Stimulated activated CD8-positive, alpha-beta memory T cell treated with anti-CD3 and anti-CD28 coated beads, Interleukin-7, amount 100 ng/mL, for 24 hours (primary cell): ENCODE results near the gene CES4A.
A peak's percentile ranks its signal among the peaks of the same experiment; 100 is the strongest.
"Not testable (repeated sequence)": the region's sequence is repeated elsewhere in the genome, so short reads cannot be mapped to it uniquely, and the experiment has no call there.

Source experiments
- DNase-seq: peaks from one replicate; pipeline ENCODE4 v3.0.0-alpha.2; 2020; ENCODE audit warnings: low read depth

CES4A gene

DNA sequence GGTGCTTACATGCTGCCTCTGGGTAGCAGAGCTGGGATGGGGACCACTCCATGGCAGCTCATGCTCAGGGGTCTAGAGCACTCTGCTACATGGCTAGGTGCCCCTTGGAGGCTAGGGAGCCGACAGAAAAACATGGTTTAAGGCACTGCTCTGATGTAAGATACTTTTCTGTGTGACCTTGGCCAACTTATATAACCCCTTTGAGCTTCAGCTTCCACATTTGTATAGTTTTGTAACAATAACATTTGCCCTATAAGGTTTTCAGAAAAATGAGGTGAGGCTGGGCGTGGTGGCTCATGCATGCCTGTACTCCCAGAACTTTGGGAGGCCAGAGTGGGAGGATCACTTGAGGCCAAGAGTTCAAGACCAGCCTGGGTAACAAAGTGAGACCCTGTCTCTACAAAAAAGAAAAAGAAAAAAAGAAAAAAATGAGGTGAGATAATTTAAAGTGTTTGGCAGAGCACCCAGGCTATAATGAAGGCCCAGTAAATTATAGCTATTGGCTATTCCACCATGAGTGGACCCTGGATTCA is 3.2 kb downstream of the CES4A start:
- DNase-seq = no peak

DNA sequence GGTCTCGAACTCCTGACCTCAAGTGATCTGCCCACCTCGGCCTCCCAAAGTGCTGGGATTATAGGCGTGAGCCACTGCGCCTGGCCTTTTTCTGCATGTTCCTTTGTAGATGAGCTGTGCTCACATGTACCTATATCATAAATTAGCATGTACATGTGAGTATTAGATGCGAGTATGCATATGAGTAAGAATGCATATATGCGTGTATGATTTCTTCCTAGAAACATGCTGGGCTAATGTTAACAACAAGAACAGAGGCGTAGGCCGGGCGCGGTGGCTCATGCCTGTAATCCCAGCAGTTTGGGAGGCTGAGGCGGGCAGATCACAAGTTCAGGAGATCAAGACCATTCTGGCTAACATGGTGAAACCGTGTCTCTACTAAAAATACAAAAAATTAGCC is 5.2 kb downstream of the CES4A start:
- not testable (repeated sequence) for DNase-seq

DNA sequence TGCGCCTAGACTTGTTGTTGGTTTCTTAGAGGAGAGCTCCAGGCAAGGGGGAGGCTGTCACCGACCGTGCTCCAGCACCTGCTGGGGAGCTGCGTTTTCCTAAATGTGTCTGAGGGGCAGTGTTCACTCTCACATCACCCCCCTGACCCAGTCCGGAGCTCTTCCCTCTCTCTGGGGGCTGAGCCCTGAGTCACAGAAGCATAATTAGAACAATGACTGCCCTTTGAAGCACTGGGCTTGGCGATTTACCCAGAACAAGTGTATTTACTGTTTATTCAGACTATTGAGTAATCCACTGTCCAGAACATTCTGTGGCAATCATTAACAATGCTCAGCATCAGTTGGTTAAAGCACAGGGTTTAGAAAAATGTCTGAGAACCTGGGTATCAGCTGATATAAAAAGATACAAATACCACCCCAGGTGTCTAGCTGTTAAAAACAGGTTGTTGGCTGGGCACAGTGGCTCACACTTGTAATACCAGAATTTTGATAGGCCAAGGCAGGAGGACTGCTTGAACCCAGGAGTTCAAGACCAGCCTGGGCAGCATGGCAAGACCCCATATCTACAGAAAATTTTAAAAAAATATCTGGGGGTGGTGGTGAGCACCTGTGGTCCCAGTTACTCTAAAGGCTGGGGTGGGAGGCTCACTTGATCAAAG is 8.1 kb downstream of the CES4A start:
- DNase-seq = no peak

DNA sequence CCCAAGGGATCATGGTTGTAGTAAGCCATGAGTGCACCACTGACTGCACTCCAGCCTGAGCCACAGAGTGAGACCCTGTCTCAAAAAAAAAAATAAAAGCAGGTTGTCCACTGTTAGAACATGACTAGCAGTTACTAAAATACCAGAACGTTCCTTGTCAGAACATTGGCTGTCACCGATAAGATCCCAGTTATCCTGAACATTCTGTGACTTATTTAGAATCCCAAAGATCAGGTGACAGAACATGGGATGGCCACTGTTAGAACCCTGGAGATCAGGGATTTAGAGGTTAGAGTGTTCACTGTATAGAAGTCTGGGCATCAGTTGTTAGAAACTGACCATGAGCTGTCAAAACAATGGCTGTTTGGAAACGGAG is 8.6 kb downstream of the CES4A start:
- DNase-seq = no peak

DNA sequence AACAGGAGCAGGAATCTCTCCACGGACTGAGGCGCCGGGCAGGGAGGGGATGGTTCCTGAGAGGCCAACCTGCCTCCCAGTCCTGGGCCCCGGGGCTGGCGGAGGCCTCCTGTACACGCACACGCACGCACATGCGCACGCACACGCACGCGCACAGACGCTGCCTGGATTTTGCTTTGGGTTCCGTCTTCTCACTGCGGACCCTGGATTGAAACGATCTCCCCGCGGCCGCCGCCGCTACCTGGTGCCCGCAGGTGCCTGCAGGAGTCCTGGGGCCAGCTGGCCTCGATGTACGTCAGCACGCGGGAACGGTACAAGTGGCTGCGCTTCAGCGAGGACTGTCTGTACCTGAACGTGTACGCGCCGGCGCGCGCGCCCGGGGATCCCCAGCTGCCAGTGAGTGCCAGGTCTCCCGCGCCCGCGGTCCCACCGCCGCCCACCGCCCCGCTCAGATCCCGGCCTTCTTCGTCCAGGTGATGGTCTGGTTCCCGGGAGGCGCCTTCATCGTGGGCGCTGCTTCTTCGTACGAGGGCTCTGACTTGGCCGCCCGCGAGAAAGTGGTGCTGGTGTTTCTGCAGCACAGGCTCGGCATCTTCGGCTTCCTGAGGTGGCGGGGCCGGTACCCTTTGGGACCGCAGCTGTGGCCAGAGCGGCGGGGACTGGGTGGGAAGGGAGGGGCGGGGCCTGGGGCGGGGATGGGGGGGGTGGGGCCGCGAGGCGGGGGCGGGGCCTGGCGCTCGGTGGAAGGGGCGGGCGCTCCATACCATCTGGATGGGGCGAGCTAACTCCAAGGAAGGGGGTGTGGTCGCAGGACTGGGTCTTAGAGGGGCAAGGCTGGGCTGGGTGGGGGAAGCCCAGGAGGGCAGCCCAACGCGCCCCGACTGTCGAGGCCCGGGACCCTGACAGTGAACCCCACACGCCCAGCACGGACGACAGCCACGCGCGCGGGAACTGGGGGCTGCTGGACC is 12.3 kb downstream of the CES4A start:
- DNase-seq = no peak

DNA sequence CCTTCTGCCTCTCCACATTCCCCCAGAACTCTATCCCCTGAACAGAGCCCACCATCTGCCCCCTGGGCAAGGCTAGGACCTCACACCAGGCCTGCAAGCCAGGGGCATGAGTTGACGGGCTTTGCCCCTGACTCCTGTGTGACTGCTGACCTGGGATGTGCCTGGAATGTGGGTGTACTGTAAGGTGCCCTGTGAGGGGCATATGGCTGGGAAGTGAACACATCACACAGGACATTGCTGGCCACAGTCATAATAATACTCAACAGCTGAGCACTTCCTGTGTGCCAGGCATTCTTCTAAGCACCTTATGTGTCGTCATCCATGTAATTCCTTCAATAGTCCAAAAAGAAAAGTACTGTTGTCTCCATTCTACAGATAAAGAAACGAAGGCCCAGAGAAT is 13.3 kb downstream of the CES4A start:
- DNase-seq = no peak

DNA sequence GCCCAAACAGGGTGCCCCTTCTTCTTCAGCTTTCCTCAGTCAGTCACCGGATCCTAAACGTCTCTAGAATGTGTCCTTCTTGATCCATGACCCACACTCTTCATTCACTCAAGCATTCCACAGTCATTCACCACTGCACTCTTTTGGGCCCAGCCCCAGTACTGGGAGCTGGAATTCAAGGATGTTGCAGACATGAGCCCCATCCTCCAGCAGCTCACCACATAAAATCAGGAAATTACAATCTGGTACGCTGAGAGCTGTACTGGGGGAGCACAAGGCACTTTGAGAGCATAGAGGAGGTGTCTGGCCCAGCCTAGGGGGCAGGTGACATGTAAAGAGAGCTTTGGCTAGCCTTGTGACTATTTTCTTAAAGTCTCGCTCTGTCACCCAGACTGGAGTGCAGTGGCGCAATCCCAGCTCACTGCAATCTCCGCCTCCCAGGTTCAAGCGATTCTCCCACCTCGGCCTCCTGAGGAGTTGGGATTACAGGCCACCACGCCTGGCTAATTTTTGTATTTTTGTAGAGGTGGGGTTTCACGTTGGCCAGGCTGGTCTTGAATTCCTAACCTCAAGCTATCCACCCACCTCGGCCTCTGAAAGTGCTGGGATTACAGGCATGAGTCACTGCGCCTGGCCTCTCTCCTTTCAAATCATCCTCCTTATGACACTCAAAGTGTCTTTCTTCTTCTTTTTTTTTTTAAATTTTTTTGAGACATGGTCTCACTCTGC is 18.7 kb downstream of the CES4A start:
- no peak for DNase-seq

DNA sequence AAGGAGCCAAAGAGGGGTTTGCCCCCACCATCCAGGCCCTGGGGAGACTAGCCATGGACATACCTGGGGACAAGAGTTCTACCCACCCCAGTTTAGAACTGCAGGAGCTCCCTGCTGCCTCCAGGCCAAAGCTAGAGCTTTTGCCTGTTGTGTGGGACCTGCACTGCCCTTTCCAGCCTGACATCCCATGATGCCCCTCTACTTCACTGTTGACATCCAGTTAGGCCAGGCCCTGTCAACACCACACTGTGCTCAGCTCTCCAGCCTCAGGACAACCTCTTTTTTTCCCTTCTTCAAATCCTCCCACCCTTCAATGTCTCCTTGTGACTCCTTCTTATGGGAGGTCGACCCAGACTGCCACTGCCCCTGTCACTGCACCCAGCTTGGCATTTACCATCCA is 20.8 kb downstream of the CES4A start:
- no peak for DNase-seq

DNA sequence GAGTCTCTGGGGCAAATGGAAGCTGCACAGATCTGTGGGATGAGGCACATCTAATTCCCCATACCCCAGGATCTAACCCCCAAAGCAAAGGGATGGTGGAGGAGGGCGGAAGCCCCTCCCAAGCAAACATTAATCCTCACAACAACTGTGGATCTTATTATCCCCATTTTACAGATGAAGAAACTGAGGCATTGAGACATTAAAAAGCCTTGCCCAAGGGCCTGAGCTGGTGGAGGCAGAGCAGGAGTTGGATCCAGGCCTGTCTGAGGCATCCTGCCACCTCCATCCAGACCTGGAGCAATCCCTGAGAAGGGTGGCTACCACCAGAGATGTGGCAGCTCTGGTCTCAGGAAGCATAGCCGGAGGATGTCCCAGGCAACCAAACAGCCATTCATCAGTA is 22.9 kb downstream of the CES4A start:
- no peak for DNase-seq

DNA sequence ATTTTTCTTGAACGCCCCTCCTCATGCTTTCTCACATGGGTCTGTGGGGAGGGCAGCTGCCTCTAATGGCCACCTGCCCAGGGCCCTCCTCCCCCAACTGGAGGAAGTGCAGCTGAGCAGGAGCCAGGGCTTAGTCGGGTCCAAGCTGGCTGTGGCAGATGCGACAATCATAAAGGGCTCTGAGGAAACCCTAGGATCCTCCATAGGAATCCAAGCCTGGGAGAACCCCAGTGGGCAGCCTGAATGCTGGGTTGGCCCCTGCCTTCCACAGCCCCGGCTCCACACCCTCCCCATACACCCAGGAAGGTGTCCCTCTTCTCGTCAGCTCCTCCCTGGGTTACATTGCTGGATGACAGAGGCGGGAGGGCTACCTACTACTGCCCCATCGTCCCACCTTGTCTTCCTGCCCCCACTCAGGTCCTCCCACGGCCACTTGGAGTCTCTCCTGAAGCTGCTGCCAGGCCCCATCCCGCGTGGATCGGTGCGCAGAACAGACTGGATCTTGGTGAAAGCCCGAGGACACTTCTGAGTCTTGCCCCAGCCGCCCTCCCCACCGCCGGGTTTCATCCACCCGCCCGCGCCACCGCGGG is 24.9 kb downstream of the CES4A start:
- DNase-seq = no peak

DNA sequence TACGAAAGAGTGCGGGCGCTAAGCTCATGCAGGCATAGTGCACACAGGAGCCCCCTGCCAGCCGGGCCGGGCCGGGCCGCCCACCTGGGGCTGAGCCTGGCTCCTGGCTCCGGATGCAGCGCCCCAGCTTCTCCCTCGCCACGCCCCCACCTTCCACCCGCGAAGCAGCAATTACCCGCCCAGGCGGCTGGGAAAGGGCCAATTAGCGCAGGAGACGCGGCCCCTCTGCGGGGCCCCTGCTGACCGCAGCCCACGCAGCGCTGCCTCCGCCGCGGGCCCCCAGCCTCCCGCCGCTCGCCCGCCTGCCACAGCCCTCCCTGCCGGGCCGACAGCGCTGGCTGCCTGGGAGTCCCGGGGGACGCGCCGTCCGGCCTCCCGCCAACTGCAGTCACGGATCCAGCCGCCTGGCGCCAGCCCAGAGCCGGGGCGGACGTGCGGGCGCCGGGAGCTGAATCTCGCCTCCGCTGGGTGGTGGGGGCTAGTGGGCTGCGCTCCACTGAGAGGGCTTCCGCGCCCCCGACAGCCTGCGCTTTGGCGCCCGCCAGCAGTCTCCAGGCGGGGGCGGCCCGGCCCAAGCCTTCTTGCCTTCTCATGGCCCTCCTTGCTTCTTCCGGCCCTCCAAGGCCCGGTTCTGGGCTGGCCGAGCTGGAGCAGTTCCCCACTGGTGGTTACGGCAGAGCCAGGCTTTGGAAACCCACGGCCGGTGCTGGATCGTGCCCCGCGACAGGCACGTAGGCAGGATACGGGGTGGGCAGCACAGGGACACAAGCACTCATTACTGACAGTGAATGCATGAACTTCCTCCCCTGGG is 25.6 kb downstream of the CES4A start:
- DNase-seq = peak; percentile 52

DNA sequence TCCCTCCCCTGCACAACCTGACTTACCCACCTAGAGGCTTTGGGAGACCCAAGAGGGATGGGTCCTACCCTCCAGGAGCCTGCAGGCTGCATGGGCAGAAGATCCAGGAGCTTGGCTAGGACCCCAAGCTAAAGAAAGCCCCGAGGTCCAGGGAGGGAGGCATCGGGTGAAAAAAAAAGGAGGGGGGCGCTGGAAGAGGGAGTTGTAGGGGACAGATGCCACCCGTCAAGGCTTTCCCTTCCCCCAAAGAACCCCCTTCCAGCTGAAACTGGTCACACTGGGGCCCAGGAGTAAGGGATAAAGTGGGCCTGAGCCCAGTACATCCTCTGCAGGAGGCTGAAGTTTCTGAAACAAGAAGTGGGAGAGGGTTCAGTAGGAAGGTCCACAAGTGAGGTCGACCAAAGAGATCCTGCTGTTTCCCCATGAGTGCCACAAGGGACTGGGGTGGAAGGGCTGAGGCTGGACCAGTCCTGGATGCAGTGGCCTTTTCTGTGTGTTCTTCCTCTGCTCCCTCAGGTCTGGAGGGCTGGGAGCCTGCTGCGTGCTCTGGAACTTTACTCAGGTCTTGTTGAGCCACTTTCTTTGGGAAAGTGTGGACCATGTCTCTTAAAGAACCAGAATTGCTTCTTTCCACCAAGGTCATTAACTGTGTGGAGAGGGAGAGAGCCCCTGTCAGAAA is 26.4 kb downstream of the CES4A start:
- no peak for DNase-seq

DNA sequence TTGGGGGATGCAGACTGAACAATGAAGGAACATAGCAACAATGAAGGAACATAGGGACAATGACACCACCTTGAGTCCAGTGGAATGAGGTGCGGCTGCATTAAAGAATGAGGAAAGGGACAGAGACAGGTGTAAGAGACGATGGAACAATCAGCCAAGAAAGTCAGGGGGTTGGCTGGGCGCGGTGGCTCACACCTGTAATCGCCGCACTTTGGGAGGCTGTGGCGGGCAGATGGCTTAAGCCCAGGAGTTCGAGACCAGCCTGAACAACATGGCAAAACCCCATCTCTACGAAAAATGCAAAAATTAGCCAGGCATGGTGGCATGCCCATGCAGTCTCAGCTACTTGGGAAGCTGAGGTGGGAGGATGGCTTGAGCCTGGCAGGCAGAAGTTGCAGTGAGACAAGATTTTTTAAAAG is 26.9 kb downstream of the CES4A start:
- DNase-seq = no peak

DNA sequence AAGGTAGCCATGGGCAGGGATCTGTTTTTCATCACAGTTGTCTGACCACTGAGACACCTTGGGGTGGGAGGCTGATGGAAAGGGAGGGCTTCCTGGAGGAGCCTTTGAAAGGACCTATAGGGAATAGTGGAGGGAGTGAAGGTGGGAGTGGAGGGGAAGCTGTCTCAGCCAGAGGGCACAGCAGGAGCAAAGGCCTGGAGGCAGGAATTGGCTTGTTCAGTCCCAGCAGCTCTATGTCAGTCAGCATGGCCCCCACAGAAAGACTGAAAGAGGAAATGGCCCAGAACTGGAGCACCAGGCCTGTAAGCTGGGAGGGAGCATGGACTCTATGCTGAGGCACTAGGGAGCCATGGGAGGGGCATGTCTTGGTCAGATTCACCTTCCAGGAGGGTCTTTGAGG is 27.8 kb downstream of the CES4A start:
- DNase-seq = no peak

DNA sequence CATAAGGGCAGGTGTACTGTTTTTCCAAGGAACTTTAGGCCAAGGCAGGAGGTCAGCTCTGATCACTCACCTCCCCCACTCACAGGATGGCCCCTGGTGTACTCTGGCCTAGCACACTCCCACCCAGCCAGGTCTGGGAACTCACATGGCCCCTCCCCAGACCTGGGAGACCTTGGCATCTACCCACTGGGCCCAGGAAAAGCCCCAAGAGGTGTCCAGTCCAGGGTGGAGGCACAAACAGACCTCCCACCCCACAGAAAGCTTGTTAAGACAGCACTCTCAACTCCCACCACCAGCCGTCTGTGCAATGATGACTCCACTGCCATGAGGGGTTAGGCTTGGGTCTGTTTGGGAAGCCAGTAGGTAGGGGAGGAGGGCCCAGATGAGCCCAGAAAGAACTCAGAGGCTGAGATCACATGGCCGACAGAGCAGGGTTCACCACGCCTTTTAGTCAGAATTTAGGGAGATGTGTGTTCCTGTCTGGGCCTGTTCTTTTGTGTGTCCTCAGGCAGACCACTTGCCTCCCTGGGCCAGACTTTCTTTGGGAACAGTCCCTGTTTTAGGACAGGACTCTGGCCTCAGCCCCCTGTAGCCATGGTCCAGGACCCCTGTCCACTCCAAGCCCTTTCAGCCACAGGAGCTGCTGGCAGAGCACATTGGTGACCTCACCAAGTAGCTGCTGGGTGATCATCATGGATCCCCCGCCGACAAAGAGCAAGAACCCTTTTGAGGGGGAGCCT is 28.5 kb downstream of the CES4A start:
- no peak for DNase-seq

DNA sequence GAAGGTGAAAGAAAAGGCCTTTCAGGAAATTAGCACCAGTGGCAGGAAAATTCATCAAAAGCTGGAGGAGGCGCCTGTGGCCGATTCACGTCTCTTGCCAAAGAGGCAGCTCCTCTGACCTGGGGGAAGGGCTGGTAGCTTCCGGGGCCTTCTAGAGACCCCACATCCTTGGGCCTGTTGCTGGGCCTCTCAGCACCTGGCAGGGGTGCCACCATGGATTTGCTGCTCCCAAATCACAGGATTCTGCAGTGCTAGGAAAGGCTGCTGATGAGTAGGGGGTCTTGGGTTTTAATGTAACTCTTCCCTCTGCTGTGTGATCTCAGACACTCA is 29.0 kb downstream of the CES4A start:
- DNase-seq = no peak

DNA sequence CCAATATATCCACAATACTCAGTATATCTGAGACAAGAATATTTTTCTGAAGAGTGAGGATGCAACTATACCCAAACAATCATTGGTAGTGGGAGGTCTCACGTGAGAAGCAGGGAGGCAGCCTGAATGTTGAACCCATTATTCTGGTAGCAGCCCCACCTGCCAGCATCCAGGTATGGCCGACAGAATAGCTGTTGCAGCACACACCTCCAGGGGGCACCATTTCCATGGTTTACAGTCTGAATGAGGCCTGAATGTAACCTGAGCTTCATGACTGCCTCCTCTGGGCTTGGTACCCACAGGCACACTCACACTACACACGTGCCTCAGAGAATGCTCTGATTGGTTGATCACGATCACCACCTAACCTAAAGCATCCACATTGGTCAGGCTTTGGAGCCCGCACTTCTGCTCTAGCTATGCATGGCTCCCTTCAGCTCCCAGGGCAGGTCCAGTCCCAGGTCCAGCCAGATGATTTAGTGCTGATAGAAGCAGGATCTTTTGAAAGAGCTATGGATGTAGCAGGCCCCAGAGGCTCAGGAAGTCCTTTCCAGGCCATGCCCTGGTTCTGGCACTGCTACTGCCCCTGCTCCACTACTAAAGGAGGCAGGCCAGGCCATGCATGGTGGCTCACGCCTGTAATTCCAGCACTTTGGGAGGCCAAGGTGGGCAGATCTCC is 29.6 kb downstream of the CES4A start:
- DNase-seq = peak; percentile 78

DNA sequence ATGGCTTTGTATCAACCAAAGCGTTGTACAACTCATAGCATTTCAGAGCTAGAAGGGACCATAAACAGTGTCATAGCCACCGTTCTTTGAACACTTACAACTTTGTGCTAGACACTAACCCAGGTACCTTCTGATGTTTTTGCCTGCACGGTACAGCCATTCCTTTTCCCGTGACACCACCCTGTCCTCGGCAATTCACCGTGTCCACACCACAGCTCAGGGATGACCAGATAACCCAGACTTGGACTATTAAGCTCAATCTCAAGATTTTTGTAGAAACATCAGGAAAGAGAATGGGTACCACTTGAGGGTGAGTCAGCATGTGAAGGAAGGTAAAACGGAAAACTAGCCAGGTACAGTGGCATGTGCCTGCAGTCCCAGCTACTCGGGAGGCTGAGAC is 30.8 kb downstream of the CES4A start:
- no peak for DNase-seq

DNA sequence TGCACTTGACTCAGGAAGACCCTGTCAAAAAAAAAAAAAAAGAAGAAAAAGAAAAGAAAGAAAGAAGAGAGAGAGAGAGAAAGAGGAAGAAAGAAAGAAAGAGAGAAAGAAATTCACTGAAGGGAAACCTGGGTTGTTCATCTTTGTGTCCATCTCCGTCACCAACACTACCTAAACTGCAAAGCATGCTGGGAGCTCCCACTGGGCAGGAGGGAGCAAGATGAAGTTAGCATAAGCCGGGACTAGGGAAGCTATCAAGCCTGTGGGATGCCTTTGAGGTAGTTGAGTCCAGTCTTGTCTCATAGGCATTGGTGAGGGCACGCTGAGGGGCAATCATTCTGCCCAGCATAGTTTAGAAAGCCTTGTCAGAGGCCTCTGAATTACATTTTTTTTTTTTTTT is 32.9 kb downstream of the CES4A start:
- no peak for DNase-seq
